KMS-11 (cell line): ENCODE results near the gene KRT32.

Experiments used
- H2AFZ ChIP-seq: fragments of 200-600 bp; sonication (generic); 2 replicates; pipeline ENCODE4 v1.6.1; 2016; ENCODE audit warnings: antibody characterized with exemption, mixed run types, low read depth
- H3K27ac ChIP-seq: fragments of 200-600 bp; sonication (generic); 2 replicates; pipeline ENCODE4 v1.6.1; 2016; ENCODE audit warnings: mild to moderate bottlenecking, mixed run types
- H3K27me3 ChIP-seq: fragments of 200-600 bp; sonication (generic); 2 replicates; pipeline ENCODE4 v1.6.1; 2017; ENCODE audit warnings: mild to moderate bottlenecking, low read depth, mixed run types, moderate library complexity; ENCODE audit not compliant: insufficient read depth
- H3K36me3 ChIP-seq: fragments of 200-600 bp; sonication (generic); 2 replicates; pipeline ENCODE4 v1.6.1; 2017; ENCODE audit warnings: mild to moderate bottlenecking, mixed run types; ENCODE audit not compliant: insufficient read depth
- H3K4me1 ChIP-seq: fragments of 200-600 bp; sonication (generic); 2 replicates; pipeline ENCODE4 v1.6.1; 2016; ENCODE audit warnings: mild to moderate bottlenecking, low read depth, mixed run types; ENCODE audit not compliant: poor library complexity, severe bottlenecking
- H3K4me2 ChIP-seq: fragments of 200-600 bp; sonication (generic); 2 replicates; pipeline ENCODE4 v1.7.0; 2016; ENCODE audit warnings: mild to moderate bottlenecking, mixed run types
- H3K4me3 ChIP-seq: fragments of 200-600 bp; sonication (generic); IDR thresholded peaks from 2 replicates; pipeline ENCODE4 v1.6.1; 2017; ENCODE audit warnings: low read depth, low read length, mixed read lengths; ENCODE audit not compliant: insufficient read depth
- H3K79me2 ChIP-seq: fragments of 200-600 bp; sonication (generic); 2 replicates; pipeline ENCODE4 v1.6.1; 2016; ENCODE audit warnings: low read depth, mixed run types; ENCODE audit not compliant: insufficient read depth
- H3K9ac ChIP-seq: fragments of 200-600 bp; sonication (generic); 2 replicates; pipeline ENCODE4 v1.6.1; 2016; ENCODE audit warnings: mild to moderate bottlenecking, mixed run types
- H4K20me1 ChIP-seq: fragments of 200-600 bp; sonication (generic); 2 replicates; pipeline ENCODE4 v1.6.1; 2016; ENCODE audit warnings: mild to moderate bottlenecking, mixed run types; ENCODE audit not compliant: insufficient read depth
- CTCF ChIP-seq: fragments of 200-600 bp; sonication (generic); conservative IDR thresholded peaks from 2 replicates; pipeline ENCODE4 v1.6.1; 2017; ENCODE audit warnings: low read depth, mild to moderate bottlenecking, antibody characterized with exemption, low read length, moderate library complexity, mixed read lengths

KRT32 gene

GRCh38 chr17:41512546-41513167 is 45.5 kb upstream of the KRT32 start:
- H3K27me3 ChIP-seq, result no peaks in the 10 kb centered on the region
- H3K4me2 ChIP-seq, result no peak overlapping the region
- no peak overlapping the region for H3K27ac ChIP-seq
- no peaks in the 10 kb centered on the region for H3K79me2 ChIP-seq
- H3K4me1 ChIP-seq, result no peaks in the 10 kb centered on the region
- H3K9ac ChIP-seq, result no peak overlapping the region
- TF ChIP-seq CTCF, result no peak
- H4K20me1 ChIP-seq, result no peaks in the 10 kb centered on the region
- H2AFZ ChIP-seq, result no peak overlapping the region
- no peak overlapping the region for H3K4me3 ChIP-seq
- H3K36me3 ChIP-seq, result no peaks in the 10 kb centered on the region

- no peak overlapping the region for H3K27ac ChIP-seq
- H3K79me2 ChIP-seq, result no peaks in the 10 kb centered on the region
- H3K27me3 ChIP-seq, result no peaks in the 10 kb centered on the region
- TF ChIP-seq CTCF, result no peak
- no peaks in the 10 kb centered on the region for H3K36me3 ChIP-seq
- no peak overlapping the region for H2AFZ ChIP-seq
- no peak overlapping the region for H3K4me2 ChIP-seq
- H4K20me1 ChIP-seq, result no peaks in the 10 kb centered on the region
- H3K9ac ChIP-seq, result no peak overlapping the region
- H3K4me1 ChIP-seq, result no peaks in the 10 kb centered on the region
- H3K4me3 ChIP-seq, result no peak overlapping the region
Observed at GRCh38 chr17:41511716-41512115, 44.5 kb upstream of the KRT32 start.

GRCh38 chr17:41511116-41511515 is 43.9 kb upstream of the KRT32 start:
- Histone ChIP-seq H4K20me1 (no peaks in the 10 kb centered on the region), H3K27me3 (no peaks in the 10 kb centered on the region), H3K79me2 (no peaks in the 10 kb centered on the region), H3K4me2 (no peak overlapping the region), H3K27ac (no peak overlapping the region), H3K9ac (no peak overlapping the region), H2AFZ (no peak overlapping the region), H3K4me1 (no peaks in the 10 kb centered on the region), H3K36me3 (no peaks in the 10 kb centered on the region), H3K4me3 (no peak overlapping the region)
- no peak for TF ChIP-seq CTCF

- Histone ChIP-seq H3K4me2 (no peak overlapping the region), H3K79me2 (no peaks in the 10 kb centered on the region), H3K4me1 (no peaks in the 10 kb centered on the region), H3K4me3 (no peak overlapping the region), H3K36me3 (no peaks in the 10 kb centered on the region), H3K27me3 (no peaks in the 10 kb centered on the region; the same call in 1 of the 2 replicates), H3K27ac (no peak overlapping the region), H2AFZ (no peak overlapping the region), H3K9ac (no peak overlapping the region), H4K20me1 (no peaks in the 10 kb centered on the region)
- no peak for TF ChIP-seq CTCF
Observed at GRCh38 chr17:41510251-41511065, 43.3 kb upstream of the KRT32 start.
